Prostate gland (tissue), 2 donors: Measurements from ENCODE around the gene LY6G6C.

Source experiments
- POLR2A ChIP-seq: fragments of 450-650 bp; IDR thresholded peaks from one replicate; pipeline ENCODE4 v1.6.1; 2016; ENCODE audit warnings: antibody characterized with exemption, mild to moderate bottlenecking
- POLR2AphosphoS5 ChIP-seq: sonication (generic); formaldehyde crosslinking; IDR thresholded peaks from one replicate; pipeline ENCODE4 v1.6.1; 2017; ENCODE audit warnings: antibody characterized with exemption
- TF ChIP-seq, protein P1 (sequence below), 4 experiments: fragments of 200-600 bp in 2 of 4; fragments of 450-650 bp in 2 of 4; sonication (generic) in 2 of 4; IDR thresholded peaks; 1 replicate in 3 of 4; 2 replicates in 1 of 4; pipeline ENCODE4 v1.5.1; 2016 to 2019; ENCODE audit warnings: antibody characterized with exemption in 4 of 4, mild to moderate bottlenecking in 2 of 4, moderate library complexity in 2 of 4

DNA sequence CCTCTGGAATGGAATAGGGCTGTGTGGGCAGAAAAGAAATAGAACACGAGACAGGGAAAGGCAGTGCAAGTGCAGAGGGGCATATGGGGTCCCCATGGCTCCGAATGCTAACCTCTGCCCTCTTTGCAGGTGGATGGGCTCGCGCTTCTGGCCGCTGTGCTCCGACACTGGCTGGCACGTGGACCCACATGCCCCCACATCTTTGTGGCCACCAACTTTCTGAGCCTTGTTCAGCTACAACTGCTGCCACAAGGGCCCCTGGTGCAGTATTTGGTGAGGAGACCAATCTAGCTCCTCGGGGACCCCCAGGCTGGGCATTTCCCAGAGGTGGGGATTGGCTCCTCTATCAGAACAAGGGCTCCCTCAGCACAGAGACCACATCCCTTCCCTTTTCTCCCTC is 39.8 kb upstream of the LY6G6C start:
- TF ChIP-seq, protein P1, sequence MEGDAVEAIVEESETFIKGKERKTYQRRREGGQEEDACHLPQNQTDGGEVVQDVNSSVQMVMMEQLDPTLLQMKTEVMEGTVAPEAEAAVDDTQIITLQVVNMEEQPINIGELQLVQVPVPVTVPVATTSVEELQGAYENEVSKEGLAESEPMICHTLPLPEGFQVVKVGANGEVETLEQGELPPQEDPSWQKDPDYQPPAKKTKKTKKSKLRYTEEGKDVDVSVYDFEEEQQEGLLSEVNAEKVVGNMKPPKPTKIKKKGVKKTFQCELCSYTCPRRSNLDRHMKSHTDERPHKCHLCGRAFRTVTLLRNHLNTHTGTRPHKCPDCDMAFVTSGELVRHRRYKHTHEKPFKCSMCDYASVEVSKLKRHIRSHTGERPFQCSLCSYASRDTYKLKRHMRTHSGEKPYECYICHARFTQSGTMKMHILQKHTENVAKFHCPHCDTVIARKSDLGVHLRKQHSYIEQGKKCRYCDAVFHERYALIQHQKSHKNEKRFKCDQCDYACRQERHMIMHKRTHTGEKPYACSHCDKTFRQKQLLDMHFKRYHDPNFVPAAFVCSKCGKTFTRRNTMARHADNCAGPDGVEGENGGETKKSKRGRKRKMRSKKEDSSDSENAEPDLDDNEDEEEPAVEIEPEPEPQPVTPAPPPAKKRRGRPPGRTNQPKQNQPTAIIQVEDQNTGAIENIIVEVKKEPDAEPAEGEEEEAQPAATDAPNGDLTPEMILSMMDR (IDR thresholded peaks at IDR 0.05): no peak
- TF ChIP-seq POLR2AphosphoS5: no peak
- no peak for TF ChIP-seq POLR2A
